ENCODE results near the gene FOXD1.
"Not testable (repeated sequence)": the region's sequence is repeated elsewhere in the genome, so short reads cannot be mapped to it uniquely, and the experiment has no call there.

Gene FOXD1

GRCh38 chr5:73417303-73418034 is 31.1 kb downstream of the FOXD1 start:
- DNase-seq (ENCODE audit: low spot score) = no peak

- DNase-seq (ENCODE audit: low spot score) = no peak
Observed at GRCh38 chr5:73415617-73416016, 33.0 kb downstream of the FOXD1 start.

GRCh38 chr5:73415171-73415570 is 33.4 kb downstream of the FOXD1 start:
- no peak for DNase-seq (ENCODE audit: low spot score)

GRCh38 chr5:73412597-73412988 is 36.0 kb downstream of the FOXD1 start:
- DNase-seq (ENCODE audit: low spot score) = no peak

- DNase-seq (ENCODE audit: low spot score) = no peak
Observed at GRCh38 chr5:73411936-73412596, 36.5 kb downstream of the FOXD1 start.

GRCh38 chr5:73409927-73410326 is 38.6 kb downstream of the FOXD1 start:
- DNase-seq (ENCODE audit: low spot score) = not testable (repeated sequence)

- DNase-seq (ENCODE audit: low spot score) = no peak
Observed at GRCh38 chr5:73405691-73406090, 42.9 kb downstream of the FOXD1 start.

- DNase-seq (ENCODE audit: low spot score) = no peak
Observed at GRCh38 chr5:73399775-73400174, 48.8 kb downstream of the FOXD1 start.

All from CD4-positive, alpha-beta T cell treated with Interleukin-6 at 100 ng/mL for 8 hours (primary cell).